H1 (cell line): ENCODE results near the gene DGKA. TPM values are rescaled to one million over a fixed set of nuclear protein-coding genes. Genes with fewer than 3 reads are reported as not detected.

Experiments
- POLR2A ChIP-seq, 2 experiments: IDR thresholded peaks; 1 replicate in 1 of 2; 2 replicates in 1 of 2; pipeline ENCODE4 v1.6.1; 2011; ENCODE audit warnings: low read depth in 2 of 2, low read length in 2 of 2, mild to moderate bottlenecking in 2 of 2; ENCODE audit errors: control extremely low read depth in 1 of 2
- polyA plus RNA-seq, 7 experiments: library from polyadenylated mRNA; depleted of rRNA in 3 of 7; stranded (reverse) in 5 of 7; unstranded in 2 of 7; fragments of >200 nt in 5 of 7; fragments of 200-250 nt in 2 of 7; gene quantifications; 1 replicate in 5 of 7; 2 replicates in 1 of 7; 4 replicates in 1 of 7; pipeline versions ENCODE4 v1.2.1 to v1.2.3, GENCODE V29; 2011 to 2013; ENCODE audit warnings: missing spikeins in 2 of 7, mixed read lengths in 2 of 7
- total RNA-seq: library from RNA; stranded (reverse); fragmentation: NEBNext Ultra II Directional; extraction: Animal tissue kit (Norgen Biotek cat#: 25700); gene quantifications from 2 replicates; pipeline ENCODE4 v1.2.1, GENCODE V29; 2021
- TF ChIP-seq, protein P1 (sequence below): fragments of 300-600 bp; sonication (generic); IDR thresholded peaks from 2 replicates; pipeline ENCODE4 v1.7.1; 2012; ENCODE audit warnings: low read length, moderate library complexity, mild to moderate bottlenecking, inconsistent platforms; ENCODE audit not compliant: insufficient replicate concordance

Gene DGKA
- total and polyA plus RNA-seq, 2 of the 8 experiments (the other 6 are each of a cell fraction or from before 2014, with no cell fraction given) = 15.9 to 18.0 TPM

DNA sequence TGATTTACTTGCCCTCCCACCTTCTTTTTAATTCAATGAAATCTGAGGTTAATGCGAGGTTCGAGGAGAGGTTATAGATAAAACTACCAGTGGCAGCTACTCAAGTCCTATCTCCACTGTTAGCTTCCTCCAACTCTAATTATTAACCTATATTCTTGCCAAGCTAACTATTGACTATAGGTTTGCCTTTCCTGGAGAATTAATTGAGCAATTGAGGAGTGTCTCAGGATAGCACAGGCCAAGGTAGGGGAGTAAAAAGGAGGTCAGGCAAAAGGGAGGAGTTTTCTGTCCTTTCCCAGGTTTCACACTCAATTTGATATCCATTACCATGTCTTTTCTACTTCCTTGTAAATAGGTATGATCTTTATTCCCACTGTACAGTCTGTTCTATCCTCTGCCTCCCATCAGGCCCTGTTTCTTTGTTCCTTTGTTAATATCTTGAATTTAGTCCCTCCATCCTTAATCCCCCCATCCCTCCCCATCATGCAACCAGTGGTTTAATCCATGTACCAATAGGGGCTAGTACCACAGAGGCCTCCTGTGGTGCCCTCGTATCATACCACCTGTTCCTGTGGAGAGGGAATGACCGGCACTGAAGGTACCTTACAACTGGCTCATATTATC is 62.4 kb downstream of the DGKA start (continued):
- TF ChIP-seq, protein P1, sequence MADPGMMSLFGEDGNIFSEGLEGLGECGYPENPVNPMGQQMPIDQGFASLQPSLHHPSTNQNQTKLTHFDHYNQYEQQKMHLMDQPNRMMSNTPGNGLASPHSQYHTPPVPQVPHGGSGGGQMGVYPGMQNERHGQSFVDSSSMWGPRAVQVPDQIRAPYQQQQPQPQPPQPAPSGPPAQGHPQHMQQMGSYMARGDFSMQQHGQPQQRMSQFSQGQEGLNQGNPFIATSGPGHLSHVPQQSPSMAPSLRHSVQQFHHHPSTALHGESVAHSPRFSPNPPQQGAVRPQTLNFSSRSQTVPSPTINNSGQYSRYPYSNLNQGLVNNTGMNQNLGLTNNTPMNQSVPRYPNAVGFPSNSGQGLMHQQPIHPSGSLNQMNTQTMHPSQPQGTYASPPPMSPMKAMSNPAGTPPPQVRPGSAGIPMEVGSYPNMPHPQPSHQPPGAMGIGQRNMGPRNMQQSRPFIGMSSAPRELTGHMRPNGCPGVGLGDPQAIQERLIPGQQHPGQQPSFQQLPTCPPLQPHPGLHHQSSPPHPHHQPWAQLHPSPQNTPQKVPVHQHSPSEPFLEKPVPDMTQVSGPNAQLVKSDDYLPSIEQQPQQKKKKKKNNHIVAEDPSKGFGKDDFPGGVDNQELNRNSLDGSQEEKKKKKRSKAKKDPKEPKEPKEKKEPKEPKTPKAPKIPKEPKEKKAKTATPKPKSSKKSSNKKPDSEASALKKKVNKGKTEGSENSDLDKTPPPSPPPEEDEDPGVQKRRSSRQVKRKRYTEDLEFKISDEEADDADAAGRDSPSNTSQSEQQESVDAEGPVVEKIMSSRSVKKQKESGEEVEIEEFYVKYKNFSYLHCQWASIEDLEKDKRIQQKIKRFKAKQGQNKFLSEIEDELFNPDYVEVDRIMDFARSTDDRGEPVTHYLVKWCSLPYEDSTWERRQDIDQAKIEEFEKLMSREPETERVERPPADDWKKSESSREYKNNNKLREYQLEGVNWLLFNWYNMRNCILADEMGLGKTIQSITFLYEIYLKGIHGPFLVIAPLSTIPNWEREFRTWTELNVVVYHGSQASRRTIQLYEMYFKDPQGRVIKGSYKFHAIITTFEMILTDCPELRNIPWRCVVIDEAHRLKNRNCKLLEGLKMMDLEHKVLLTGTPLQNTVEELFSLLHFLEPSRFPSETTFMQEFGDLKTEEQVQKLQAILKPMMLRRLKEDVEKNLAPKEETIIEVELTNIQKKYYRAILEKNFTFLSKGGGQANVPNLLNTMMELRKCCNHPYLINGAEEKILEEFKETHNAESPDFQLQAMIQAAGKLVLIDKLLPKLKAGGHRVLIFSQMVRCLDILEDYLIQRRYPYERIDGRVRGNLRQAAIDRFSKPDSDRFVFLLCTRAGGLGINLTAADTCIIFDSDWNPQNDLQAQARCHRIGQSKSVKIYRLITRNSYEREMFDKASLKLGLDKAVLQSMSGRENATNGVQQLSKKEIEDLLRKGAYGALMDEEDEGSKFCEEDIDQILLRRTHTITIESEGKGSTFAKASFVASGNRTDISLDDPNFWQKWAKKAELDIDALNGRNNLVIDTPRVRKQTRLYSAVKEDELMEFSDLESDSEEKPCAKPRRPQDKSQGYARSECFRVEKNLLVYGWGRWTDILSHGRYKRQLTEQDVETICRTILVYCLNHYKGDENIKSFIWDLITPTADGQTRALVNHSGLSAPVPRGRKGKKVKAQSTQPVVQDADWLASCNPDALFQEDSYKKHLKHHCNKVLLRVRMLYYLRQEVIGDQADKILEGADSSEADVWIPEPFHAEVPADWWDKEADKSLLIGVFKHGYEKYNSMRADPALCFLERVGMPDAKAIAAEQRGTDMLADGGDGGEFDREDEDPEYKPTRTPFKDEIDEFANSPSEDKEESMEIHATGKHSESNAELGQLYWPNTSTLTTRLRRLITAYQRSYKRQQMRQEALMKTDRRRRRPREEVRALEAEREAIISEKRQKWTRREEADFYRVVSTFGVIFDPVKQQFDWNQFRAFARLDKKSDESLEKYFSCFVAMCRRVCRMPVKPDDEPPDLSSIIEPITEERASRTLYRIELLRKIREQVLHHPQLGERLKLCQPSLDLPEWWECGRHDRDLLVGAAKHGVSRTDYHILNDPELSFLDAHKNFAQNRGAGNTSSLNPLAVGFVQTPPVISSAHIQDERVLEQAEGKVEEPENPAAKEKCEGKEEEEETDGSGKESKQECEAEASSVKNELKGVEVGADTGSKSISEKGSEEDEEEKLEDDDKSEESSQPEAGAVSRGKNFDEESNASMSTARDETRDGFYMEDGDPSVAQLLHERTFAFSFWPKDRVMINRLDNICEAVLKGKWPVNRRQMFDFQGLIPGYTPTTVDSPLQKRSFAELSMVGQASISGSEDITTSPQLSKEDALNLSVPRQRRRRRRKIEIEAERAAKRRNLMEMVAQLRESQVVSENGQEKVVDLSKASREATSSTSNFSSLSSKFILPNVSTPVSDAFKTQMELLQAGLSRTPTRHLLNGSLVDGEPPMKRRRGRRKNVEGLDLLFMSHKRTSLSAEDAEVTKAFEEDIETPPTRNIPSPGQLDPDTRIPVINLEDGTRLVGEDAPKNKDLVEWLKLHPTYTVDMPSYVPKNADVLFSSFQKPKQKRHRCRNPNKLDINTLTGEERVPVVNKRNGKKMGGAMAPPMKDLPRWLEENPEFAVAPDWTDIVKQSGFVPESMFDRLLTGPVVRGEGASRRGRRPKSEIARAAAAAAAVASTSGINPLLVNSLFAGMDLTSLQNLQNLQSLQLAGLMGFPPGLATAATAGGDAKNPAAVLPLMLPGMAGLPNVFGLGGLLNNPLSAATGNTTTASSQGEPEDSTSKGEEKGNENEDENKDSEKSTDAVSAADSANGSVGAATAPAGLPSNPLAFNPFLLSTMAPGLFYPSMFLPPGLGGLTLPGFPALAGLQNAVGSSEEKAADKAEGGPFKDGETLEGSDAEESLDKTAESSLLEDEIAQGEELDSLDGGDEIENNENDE = no peak
- no peak for TF ChIP-seq POLR2A (IDR thresholded peaks at IDR 0.05; ENCODE audit: control extremely low read depth in 1 of 2, low read depth in 2 of 2, low read length in 2 of 2)
